HG03432 (cell line): Measurements from ENCODE around the gene SLC39A11.
"Not testable (repeated sequence)": the region's sequence is repeated elsewhere in the genome, so short reads cannot be mapped to it uniquely, and the experiment has no call there.

Experiments
- ATAC-seq: cut with Tn5 transposase; IDR thresholded peaks from one replicate; pipeline ENCODE4 v1.9.1; 2021; ENCODE audit warnings: mild to moderate bottlenecking, moderate library complexity; ENCODE audit not compliant: unreplicated experiment

SLC39A11 gene

DNA sequence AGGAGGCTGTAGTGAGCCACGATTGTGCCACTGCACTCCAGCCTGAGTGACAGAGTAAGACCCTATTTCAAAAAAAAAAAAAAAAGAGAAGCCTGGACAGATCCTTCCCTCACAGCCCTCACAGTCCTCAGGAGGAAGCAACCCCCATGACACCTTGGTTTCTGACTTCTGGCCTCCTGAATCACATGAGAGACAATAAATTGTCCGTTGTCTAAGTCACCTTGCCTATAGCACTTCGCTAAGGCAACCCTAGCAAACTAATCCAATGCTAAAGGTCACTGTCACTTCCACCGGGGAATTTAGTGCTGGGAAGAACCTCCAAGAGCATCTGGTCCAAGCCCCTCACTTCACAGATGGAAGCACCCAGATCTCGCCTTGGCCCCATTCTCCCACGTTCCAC, 18.9 kb upstream of the SLC39A11 start:
- ATAC-seq = no peak

DNA sequence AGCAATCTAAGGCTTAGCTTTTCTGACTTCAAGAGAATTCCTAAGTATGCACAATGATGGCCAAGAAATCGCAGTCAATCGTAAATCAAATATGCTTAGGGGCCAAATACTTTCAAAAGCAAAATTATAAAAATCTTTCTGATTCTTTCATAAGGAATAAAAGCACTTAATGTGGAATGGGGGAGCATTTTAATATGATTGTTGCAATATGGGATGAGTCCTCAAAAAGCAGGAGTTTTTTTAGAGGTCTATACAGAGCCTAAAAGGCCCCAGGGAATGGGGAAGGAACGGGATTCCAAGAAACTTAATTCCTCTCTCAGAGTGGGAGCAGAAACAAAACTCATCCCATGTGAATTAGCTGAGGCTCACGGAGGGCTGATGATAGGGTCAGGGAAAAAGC, 14.7 kb upstream of the SLC39A11 start:
- ATAC-seq = no peak

- ATAC-seq = no peak
Observed at GRCh38 chr17:73105431-73105830, 12.9 kb upstream of the SLC39A11 start.

DNA sequence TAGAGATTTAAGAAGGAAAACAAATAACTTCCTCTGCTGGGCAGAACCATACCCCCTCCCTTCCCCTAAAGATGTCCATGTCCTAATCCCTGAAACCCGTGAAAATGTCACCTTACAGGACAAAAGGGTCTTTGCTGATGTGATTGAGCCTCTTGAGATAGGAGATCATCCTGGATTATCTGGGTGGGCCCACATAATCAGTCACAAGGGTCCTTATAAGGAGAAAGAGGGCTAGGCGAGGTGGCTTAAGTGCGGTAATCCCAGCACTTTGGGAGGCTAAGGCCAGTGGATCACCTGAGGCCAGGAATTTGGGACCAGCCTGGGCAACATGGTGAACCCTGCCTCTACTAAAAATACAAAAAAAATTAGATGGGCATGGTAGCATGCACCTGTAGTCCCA, 12.0 kb upstream of the SLC39A11 start:
- ATAC-seq = no peak

DNA sequence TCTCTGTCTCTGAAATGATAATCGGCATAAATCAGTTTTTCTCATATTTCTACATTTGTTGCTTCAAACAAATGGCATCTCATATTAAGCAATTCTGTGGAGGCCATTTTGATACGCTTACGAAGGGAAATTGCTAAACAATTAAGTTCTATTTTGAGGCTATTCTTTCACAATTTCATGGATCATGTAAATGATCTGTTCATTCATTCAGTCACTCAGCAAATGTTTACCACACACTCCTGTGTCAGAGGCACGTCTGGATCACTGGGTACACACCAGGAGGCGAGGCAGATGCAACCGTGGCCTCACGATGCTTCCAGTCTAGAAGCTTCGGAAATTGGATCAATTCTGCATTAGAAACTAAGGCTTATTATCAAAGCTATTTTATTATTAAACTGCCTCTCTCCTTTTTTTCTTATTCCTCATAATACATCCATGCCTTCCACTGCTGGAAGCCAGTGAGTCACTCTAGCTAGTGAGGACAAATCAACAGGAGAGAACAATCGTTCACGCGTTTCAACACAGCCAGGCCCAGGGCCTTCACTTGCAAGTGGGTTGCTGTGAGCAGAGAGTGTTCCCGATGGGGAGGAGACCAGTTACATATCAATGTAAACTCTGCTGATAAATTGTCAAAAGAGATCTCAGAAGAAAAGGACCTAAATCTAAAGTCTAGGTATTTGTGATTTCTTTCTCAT, 11.3 kb upstream of the SLC39A11 start:
- no peak for ATAC-seq

DNA sequence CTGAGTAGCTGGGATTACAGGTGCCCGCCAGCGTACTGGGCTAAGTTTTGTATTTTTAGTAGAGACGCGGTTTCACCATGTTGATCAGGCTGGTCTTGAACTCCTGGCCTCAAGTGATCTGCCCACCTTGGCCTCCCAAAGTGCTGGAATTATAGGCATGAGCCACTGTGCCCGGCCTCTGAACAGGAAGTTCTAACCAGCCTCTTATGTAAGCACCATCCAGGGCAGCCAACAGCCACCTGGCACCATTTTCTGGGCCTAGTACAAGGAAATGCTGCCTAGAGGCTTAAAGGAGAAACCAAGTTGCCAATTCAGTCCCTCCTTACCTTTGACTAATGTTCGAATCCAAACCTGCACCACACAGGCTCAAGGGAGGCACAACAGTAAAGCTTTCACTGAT, 8.5 kb upstream of the SLC39A11 start:
- ATAC-seq = no peak

GRCh38 chr17:73100363-73100762, 7.9 kb upstream of the SLC39A11 start:
- no peak for ATAC-seq

DNA sequence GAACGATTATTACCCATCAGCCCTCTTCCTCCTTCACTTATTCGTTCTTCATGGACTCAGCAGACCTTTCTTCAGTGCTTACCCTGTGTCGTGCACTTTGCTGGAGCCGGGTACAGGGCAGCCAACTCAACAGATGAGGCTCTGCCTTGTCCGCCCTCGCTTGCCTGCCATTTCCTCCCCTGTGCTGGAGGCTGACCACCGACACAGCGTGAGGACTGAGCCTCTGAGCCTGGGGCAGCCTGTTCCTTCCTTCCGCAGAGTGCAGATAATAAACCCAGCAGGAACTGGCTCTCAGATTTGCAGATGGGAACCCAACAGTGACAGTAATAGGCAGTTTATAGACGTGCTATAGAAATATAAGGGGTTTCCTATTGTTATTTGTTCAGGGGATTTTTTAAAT, 7.0 kb upstream of the SLC39A11 start:
- ATAC-seq = no peak

- no peak for ATAC-seq
Observed at GRCh38 chr17:73098919-73099318, 6.4 kb upstream of the SLC39A11 start.

DNA sequence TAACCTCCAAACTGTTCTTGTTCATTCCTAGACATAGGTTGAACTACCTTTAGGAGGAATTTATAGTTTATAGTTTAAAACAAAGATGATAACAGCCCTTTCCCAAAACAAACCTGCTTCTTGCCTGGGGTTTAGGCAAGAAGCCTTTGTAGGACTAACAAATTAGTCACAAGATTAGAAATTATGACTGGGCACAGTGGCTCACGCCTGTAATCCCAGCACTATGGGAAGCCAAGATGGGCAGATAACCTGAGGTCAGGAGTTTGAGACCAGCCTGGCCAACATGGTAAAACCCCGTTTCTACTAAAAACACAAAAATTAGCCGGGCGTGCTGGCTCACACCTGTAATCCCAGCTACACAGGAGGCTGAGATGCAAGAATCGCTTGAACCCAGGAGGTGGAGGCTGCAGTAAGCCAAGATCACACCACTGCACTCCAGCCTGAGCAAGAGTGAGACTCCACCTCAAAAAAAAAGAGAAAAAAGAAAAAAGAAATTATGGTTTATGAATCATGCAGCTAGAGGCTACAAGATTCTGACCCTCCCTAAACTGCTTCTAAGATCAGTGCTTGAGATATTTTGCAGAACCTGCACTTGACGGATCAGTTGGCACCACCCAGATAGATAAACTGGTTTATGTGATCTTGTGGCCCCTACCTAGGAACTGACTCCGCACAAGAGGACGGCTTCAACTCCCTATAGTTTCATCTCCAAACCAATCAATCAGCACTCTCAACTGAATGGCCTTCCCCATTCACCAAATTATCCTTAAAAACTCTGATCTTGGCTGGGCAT, 5.7 kb upstream of the SLC39A11 start:
- ATAC-seq = not testable (repeated sequence)

DNA sequence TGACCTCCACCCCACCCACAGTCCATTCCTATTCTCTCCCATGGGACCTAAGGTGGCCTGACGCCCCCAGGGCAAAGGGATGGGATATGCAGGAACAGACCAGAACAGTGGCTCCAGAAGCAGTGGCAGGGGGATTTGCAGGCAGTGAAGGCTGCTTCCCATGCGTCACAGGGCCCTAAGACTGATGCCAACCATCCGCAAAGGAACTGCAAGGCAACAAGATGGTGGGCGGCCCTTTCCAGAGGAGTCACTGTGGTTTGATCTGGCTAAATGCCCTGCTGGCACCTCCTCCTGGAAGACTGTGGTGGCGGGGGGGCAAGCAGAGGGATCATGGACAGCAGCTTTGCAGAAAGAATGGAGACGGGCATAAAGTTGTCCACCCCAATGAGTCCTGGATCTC, 4.4 kb upstream of the SLC39A11 start:
- ATAC-seq = no peak

GRCh38 chr17:73096211-73096610, 3.7 kb upstream of the SLC39A11 start:
- ATAC-seq = no peak

DNA sequence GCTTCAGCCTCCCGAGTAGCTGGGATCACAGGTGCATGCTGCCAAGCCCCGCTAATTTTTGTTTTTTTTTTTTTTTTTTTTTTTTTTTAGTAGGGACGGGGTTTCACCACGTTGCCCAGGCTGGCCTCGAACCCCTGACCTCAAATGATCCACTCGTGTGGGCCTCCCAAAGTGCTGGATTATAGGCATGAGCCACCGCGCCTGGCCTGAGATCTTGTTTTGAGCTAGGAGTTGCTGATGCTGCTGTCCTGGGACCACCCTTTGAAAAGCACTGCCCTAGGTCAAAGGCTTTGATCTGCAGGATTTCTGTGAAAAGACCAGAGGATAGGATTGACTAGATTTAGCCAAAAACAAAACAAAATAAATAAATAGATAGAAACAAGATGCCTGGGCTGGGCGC, 798 bp upstream of the SLC39A11 start:
- no peak for ATAC-seq

GRCh38 chr17:73091770-73092522, 542 bp downstream of the SLC39A11 start:
- ATAC-seq = no peak

DNA sequence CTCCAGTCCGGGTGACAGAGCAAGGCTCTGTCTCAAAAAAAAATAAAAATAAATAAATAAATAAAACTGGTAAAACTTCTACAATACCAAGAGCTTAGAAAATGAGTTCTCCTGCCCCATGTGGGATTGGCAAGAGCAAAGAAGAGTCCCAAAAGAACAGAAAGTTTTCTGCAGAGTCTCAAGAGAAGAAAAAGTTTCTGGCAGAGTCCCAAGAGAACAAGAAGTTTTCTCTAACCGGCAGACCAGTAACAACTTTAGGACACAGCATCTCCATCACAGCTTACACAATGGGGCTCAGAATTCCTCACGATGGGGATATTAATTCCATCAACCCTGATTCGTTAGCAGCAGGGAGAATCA, 1.1 kb downstream of the SLC39A11 start:
- ATAC-seq = no peak

GRCh38 chr17:73090396-73091202, 1.9 kb downstream of the SLC39A11 start:
- no peak for ATAC-seq

DNA sequence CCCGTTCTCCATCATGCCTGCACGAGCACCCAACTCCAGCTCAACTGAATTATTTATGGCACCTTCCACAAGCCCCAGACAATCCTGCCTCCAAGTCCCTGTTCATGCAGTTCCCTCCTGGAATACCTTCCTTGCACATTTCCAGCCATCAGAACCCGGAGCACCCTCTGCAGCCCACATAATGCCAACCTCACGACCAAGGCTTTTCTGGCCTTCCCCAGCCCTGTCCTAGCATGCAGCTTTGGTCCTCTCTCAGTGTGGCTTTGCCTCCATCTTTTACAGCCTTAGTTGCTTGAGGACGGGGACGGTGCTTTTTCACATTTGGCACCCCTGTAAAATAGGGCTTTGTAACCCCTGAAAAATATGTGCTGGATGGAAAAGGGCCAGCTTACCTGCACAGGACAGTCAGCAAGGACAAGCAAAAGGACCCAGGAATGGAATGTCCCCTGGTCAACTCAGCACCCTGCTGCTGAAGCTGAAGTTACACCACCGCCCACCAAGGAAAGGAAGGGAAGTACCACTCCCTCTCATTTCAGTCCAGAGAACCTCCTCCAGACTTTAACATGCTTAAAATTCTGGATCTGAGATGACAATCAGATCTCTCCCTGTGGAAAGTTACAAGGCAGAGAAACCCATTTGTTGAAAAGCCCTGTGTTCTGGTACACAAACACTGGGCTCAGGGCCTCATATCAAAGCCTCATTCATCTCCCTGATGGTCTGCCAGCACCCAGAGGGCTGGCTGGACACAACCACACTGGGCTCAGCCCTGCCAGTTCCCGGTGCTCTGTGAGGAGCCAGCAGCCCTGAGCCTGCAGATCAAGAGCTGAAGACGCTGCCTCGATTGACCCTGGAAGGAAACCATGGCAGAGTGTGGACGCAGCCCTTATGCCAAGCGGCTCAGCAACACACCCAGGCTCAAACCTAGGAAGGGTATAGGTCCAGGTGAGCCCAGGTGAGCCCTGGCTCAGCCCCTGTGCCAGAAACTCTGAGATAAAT, 2.9 kb downstream of the SLC39A11 start:
- no peak for ATAC-seq

- no peak for ATAC-seq
Observed at GRCh38 chr17:73088561-73088960, 3.9 kb downstream of the SLC39A11 start.

DNA sequence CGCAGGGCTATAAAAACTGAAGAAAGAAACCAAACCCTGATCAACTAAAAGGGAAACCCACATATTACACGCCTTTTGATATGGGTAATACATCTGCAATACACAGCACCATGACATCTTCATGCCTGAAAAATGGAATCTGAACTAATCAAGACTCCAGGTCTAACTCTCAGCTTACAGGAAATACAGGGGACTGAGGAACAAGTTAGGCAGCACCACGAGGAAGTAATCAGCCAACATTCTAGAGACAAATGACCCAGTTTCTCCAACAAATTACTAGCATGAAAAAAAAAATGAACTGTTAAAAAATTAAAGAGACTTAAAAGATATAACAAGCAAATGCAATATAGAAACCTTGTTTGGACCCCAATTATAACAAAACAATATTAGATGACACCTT, 9.1 kb downstream of the SLC39A11 start:
- ATAC-seq = no peak

- no peak for ATAC-seq
Observed at GRCh38 chr17:73074566-73074965, 17.9 kb downstream of the SLC39A11 start.
